ENCODE measurements around the gene BANK1. TPM values are rescaled to one million over a fixed set of nuclear protein-coding genes. Genes with fewer than 3 reads are reported as not detected.

BANK1 gene
- polyA plus RNA-seq, 4 donors, result 0.27 to 3.0 (median 1.1) TPM

DNA sequence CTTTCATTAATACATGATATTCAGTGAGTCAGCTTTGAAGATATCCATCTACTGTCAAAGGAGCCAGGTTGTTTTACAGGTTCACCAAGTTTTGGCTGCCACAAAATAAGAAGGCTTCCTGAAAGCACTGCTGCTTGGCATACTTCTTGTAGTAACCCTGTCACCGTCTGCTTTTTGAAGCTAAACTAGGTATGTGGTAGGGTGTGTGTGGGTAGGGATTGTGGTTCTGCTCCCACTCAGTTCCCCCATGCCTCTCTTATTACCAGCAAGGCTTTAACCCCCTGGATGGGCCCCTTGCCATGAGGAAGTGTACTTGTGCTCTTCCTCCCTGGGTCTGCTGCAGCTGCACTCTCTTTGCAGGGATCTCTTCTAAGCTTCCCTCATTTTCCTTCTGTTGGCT, 191.2 kb downstream of the BANK1 start:
- Histone ChIP-seq H3K4me1 (ENCODE audit: control insufficient read depth in 3 of 3, insufficient read depth in 2 of 3, low read depth in 1 of 3, low read length in 2 of 3) (no peaks in the 10 kb centered on the region), H3K36me3 (ENCODE audit: control insufficient read depth in 3 of 3, insufficient read depth in 2 of 3, low read depth in 1 of 3, low read length in 3 of 3) (no peaks in the 10 kb centered on the region), H3K4me3 (ENCODE audit: low read depth in 1 of 3, low read length in 3 of 3) (no peak overlapping the region), H3K9me3 (ENCODE audit: control insufficient read depth in 2 of 2, insufficient read depth in 1 of 2, low read depth in 1 of 2, low read length in 1 of 2) (no peaks in the 10 kb centered on the region), H3K27ac (ENCODE audit: low read depth in 1 of 3, low read length in 2 of 3) (no peak overlapping the region), H3K27me3 (ENCODE audit: control insufficient read depth in 3 of 3, insufficient read depth in 3 of 3, low read length in 3 of 3) (no peaks in the 10 kb centered on the region)
- DNase-seq (no peak), FAIRE-seq (no peak)
- 29 to 43% (median 43%) methylated on average over 1 of the region's 1 CpG for WGBS, 3 donors

DNA sequence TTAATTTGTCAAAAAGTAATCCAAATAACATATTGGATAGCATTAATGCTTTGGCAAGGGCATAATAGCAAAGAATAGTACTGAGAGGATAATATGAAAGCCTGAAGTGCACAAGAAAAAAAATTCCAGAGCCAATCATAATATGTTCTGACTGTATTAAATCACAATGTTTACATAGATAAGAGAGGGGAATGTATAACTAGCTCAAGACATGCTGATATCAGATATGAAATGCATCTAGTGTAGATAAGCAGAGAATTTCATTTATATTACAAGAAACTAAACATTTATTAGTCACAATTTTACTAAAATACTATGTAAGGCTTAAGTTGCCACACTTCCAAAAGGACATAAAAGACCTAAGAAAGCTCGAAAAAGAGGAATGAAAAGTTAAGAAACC, 193.3 kb downstream of the BANK1 start:
- no peak overlapping the region for H3K4me3 ChIP-seq (ENCODE audit: low read depth in 1 of 3, low read length in 3 of 3)
- FAIRE-seq (no peak), DNase-seq (no peak)
- H3K27me3 ChIP-seq (ENCODE audit: control insufficient read depth in 3 of 3, insufficient read depth in 3 of 3, low read length in 3 of 3), result no peaks in the 10 kb centered on the region
- no peaks in the 10 kb centered on the region for H3K36me3 ChIP-seq (ENCODE audit: control insufficient read depth in 3 of 3, insufficient read depth in 2 of 3, low read depth in 1 of 3, low read length in 3 of 3)
- H3K9me3 ChIP-seq (ENCODE audit: control insufficient read depth in 2 of 2, insufficient read depth in 1 of 2, low read depth in 1 of 2, low read length in 1 of 2), result no peaks in the 10 kb centered on the region
- no peak overlapping the region for H3K27ac ChIP-seq (ENCODE audit: low read depth in 1 of 3, low read length in 2 of 3)
- H3K4me1 ChIP-seq (ENCODE audit: control insufficient read depth in 3 of 3, insufficient read depth in 2 of 3, low read depth in 1 of 3, low read length in 2 of 3), result no peaks in the 10 kb centered on the region
- 59 to 80% (median 60%) methylated on average over 1 of the region's 1 CpG for WGBS, 3 donors

DNA sequence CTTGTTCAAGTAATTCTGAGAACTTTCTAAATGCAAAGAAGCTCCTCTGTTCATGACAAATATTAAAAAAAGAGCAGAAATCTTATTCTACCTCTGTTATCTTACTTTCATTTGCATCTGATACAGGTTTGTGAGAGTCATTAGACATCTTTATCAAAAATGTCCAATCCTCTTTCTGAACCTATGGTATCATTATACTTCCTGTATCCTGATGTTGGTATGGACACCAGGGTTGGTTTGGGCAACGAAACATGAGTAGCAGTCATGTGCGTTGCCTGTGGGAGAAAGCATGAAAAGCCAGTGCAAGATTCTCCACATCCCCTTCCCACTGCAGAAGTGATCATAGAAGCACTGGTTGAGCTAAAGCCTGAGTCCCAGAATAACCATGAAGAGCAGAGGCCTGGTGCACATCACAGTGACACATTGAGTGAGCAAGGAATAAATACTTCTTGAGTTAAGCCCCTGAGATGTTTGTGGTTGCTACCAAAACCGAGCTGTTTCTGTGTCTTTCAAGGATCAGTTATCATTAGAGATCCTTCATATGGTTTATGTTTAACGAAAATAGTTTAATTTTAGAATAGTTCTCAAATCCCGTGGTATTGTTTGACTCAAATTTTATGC, 197.2 kb downstream of the BANK1 start:
- FAIRE-seq (no peak), DNase-seq (no peak)
- no peak overlapping the region for H3K27ac ChIP-seq (ENCODE audit: low read depth in 1 of 3, low read length in 2 of 3)

DNA sequence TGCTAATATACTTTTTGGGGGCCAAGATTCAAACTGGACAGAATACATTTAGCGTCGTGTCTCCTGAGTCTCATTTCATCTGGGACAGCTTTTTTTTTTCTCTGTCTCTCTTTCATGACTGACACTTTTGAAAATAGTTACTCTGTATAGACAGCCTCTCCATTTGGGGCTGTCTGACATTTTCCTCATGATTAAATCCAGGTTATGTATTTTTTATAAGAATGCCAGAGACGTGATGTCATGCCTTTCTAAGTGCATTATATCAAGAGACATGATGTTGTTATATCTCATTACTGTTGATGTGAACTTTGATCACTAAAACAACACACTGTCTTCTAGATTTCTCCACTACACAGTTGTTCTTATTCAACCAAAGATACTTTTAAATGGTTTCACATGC, 199.0 kb downstream of the BANK1 start:
- H3K27me3 ChIP-seq (ENCODE audit: control insufficient read depth in 3 of 3, insufficient read depth in 3 of 3, low read length in 3 of 3), result no peaks in the 10 kb centered on the region
- WGBS, 3 donors, result 76 to 87% (median 79%) methylated on average over 3 of the region's 3 CpGs
- no peak overlapping the region for H3K27ac ChIP-seq (ENCODE audit: low read depth in 1 of 3, low read length in 2 of 3)
- FAIRE-seq (no peak), DNase-seq (no peak)
- no peaks in the 10 kb centered on the region for H3K9me3 ChIP-seq (ENCODE audit: control insufficient read depth in 2 of 2, insufficient read depth in 1 of 2, low read depth in 1 of 2, low read length in 1 of 2)
- no peaks in the 10 kb centered on the region for H3K36me3 ChIP-seq (ENCODE audit: control insufficient read depth in 3 of 3, insufficient read depth in 2 of 3, low read depth in 1 of 3, low read length in 3 of 3)
- H3K4me3 ChIP-seq (ENCODE audit: low read depth in 1 of 3, low read length in 3 of 3), result no peak overlapping the region
- no peaks in the 10 kb centered on the region for H3K4me1 ChIP-seq (ENCODE audit: control insufficient read depth in 3 of 3, insufficient read depth in 2 of 3, low read depth in 1 of 3, low read length in 2 of 3)

More for the DNA sequence above, 197.2 kb downstream of the BANK1 start:
- Histone ChIP-seq H3K4me3 (ENCODE audit: low read depth in 1 of 3, low read length in 3 of 3) (no peak overlapping the region), H3K4me1 (ENCODE audit: control insufficient read depth in 3 of 3, insufficient read depth in 2 of 3, low read depth in 1 of 3, low read length in 2 of 3) (no peaks in the 10 kb centered on the region), H3K27me3 (ENCODE audit: control insufficient read depth in 3 of 3, insufficient read depth in 3 of 3, low read length in 3 of 3) (no peaks in the 10 kb centered on the region), H3K36me3 (ENCODE audit: control insufficient read depth in 3 of 3, insufficient read depth in 2 of 3, low read depth in 1 of 3, low read length in 3 of 3) (no peaks in the 10 kb centered on the region), H3K9me3 (ENCODE audit: control insufficient read depth in 2 of 2, insufficient read depth in 1 of 2, low read depth in 1 of 2, low read length in 1 of 2) (no peaks in the 10 kb centered on the region)
- WGBS, 3 donors, result 67 to 83% (median 68%) methylated on average over 5 of the region's 5 CpGs

DNA sequence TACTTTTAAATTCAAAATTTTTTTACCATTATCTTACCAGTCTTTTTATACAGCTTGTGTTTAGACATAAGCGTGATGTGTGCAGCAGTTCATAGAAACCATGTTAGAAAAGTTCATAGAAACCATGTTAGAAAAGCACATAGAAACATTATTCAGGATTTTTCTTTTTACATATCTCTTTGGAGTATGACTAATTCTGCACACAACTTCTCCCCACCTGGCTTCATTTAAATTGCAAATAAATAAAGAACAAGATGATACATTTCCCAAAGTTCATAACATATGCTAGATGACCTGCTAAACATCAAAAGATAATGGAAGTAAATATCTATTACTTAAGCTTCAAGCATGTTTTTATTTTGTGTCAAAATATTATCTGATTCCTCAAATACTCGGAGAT, 201.9 kb downstream of the BANK1 start:
- Histone ChIP-seq H3K36me3 (ENCODE audit: control insufficient read depth in 3 of 3, insufficient read depth in 2 of 3, low read depth in 1 of 3, low read length in 3 of 3) (no peaks in the 10 kb centered on the region), H3K9me3 (ENCODE audit: control insufficient read depth in 2 of 2, insufficient read depth in 1 of 2, low read depth in 1 of 2, low read length in 1 of 2) (no peaks in the 10 kb centered on the region), H3K27me3 (ENCODE audit: control insufficient read depth in 3 of 3, insufficient read depth in 3 of 3, low read length in 3 of 3) (no peaks in the 10 kb centered on the region), H3K27ac (ENCODE audit: low read depth in 1 of 3, low read length in 2 of 3) (no peak overlapping the region), H3K4me3 (ENCODE audit: low read depth in 1 of 3, low read length in 3 of 3) (no peak overlapping the region), H3K4me1 (ENCODE audit: control insufficient read depth in 3 of 3, insufficient read depth in 2 of 3, low read depth in 1 of 3, low read length in 2 of 3) (no peaks in the 10 kb centered on the region)
- 90 to 93% (median 92%) methylated on average over 2 of the region's 2 CpGs for WGBS, 3 donors
- DNase-seq, result no peak
- no peak for FAIRE-seq

DNA sequence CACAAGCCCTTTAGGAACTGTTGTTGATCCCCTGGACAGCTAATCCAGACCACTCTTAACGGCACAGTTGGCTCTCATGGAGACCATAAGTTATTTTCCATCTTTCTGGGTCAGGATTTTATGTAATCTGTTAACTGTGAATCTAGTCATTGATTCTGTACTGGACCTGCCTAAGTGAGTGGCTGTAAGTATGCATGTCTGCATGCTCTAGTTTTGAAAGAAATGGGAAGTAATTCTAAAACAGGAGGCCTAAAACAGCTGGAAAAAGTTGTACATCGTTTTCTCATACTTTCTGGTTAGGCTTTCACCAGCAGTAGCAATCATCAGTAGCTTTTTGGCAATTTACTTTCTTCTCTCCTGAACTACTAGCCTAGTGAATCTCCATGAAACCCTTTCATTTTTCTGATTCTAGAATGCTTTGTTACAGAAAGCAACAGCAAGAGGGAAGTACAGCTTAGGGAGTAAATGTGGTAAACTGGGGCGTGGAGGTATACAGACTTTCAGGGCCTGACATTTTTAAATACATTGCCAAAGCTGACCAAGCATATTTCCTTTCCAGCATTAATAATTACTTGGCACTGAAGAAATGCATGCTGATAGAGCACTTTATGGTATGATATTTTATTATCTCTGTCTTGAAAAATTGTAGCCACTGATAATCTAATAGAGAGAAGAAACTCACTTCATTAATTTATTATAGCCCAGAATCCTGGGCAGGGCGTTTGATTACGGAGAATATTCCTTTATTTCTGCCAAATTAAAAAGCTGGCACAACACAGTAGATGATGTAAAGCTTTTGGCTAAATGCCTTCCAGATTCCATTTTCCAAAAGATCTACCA, 202.7 kb downstream of the BANK1 start:
- 57 to 76% (median 68%) methylated on average over 5 of the region's 5 CpGs for WGBS, 3 donors
- no peak overlapping the region for H3K4me3 ChIP-seq (ENCODE audit: low read depth in 1 of 3, low read length in 3 of 3)
- H3K27me3 ChIP-seq (ENCODE audit: control insufficient read depth in 3 of 3, insufficient read depth in 3 of 3, low read length in 3 of 3), result no peaks in the 10 kb centered on the region
- H3K9me3 ChIP-seq (ENCODE audit: control insufficient read depth in 2 of 2, insufficient read depth in 1 of 2, low read depth in 1 of 2, low read length in 1 of 2), result no peaks in the 10 kb centered on the region
- no peak for DNase-seq
- no peak overlapping the region for H3K27ac ChIP-seq (ENCODE audit: low read depth in 1 of 3, low read length in 2 of 3)
- no peak for FAIRE-seq
- H3K36me3 ChIP-seq (ENCODE audit: control insufficient read depth in 3 of 3, insufficient read depth in 2 of 3, low read depth in 1 of 3, low read length in 3 of 3), result no peaks in the 10 kb centered on the region
- no peaks in the 10 kb centered on the region for H3K4me1 ChIP-seq (ENCODE audit: control insufficient read depth in 3 of 3, insufficient read depth in 2 of 3, low read depth in 1 of 3, low read length in 2 of 3)

DNA sequence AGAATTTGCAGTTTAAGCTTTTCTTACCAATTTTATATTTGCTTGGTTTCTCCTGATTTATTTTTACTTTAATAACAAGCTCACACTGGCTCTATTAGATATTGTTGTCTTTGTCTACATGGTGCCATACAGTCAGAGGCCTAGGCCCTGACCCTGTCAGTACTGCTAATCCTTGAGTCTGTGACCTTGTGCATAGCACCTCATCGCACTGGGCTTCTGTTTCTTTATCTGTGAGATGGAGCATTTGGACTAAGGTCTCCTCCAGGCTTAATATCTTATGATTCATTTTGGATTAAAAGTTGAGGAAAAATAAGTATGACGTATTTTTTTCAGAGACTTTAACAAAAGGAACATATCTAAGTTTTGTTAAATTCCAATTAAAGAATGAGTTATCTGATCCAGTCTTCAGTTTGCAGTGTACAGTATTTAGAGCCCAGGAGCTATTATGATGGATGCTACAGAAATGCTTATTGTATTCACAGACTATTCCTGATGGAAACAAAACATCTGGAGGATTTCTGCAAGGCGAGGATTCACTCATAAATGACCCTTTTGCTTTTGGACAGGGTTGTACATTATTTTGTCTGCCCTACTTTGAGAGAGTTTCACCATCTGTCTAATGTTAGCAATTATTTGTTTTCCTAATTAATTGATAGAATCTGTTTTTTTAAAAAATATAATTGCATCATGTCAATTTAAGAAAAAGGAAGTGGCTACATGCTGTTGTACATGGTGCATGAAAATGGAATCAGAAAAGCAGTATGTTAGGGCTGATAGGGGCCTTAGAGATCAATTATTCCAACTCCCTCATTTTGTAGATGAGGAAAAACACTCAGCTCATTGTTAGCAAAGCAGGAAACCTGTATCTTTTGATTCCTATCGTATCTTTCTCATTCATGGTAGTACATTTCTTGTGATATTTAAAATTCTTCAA, 203.6 kb downstream of the BANK1 start:
- Histone ChIP-seq H3K27ac (ENCODE audit: low read depth in 1 of 3, low read length in 2 of 3) (no peak overlapping the region), H3K36me3 (ENCODE audit: control insufficient read depth in 3 of 3, insufficient read depth in 2 of 3, low read depth in 1 of 3, low read length in 3 of 3) (no peaks in the 10 kb centered on the region), H3K4me1 (ENCODE audit: control insufficient read depth in 3 of 3, insufficient read depth in 2 of 3, low read depth in 1 of 3, low read length in 2 of 3) (no peaks in the 10 kb centered on the region), H3K9me3 (ENCODE audit: control insufficient read depth in 2 of 2, insufficient read depth in 1 of 2, low read depth in 1 of 2, low read length in 1 of 2) (no peaks in the 10 kb centered on the region), H3K27me3 (ENCODE audit: control insufficient read depth in 3 of 3, insufficient read depth in 3 of 3, low read length in 3 of 3) (no peaks in the 10 kb centered on the region), H3K4me3 (ENCODE audit: low read depth in 1 of 3, low read length in 3 of 3) (no peak overlapping the region)
- no peak for DNase-seq
- WGBS, 3 donors, result 69 to 82% (median 76%) methylated on average over 4 of the region's 4 CpGs
- FAIRE-seq, result no peak

DNA sequence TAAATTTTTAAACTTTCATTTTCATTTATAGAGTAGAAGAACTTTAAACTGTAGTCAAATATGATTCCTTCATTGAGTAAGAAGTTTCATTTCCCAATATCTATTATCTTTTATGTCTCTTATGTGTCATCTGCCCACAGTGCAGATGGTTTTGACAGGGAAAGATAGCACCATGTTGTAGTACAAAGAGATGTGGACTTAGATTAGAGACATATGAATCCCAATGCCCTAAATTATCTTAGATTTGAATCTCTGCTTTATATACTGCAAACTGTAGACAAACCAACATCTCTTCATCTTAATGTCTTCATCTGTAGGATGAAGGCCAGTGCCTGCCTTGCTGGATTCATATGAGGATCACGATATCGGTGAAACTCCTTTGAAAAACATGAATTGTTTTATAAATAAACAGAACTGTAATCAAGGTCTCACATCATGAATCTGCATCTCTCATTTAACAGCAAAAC, 217.5 kb downstream of the BANK1 start:
- Histone ChIP-seq H3K27me3 (ENCODE audit: control insufficient read depth in 3 of 3, insufficient read depth in 3 of 3, low read length in 3 of 3) (no peaks in the 10 kb centered on the region), H3K27ac (ENCODE audit: low read depth in 1 of 3, low read length in 2 of 3) (no peak overlapping the region), H3K4me1 (ENCODE audit: control insufficient read depth in 3 of 3, insufficient read depth in 2 of 3, low read depth in 1 of 3, low read length in 2 of 3) (no peaks in the 10 kb centered on the region), H3K4me3 (ENCODE audit: low read depth in 1 of 3, low read length in 3 of 3) (no peak overlapping the region), H3K9me3 (ENCODE audit: control insufficient read depth in 2 of 2, insufficient read depth in 1 of 2, low read depth in 1 of 2, low read length in 1 of 2) (no peaks in the 10 kb centered on the region), H3K36me3 (ENCODE audit: control insufficient read depth in 3 of 3, insufficient read depth in 2 of 3, low read depth in 1 of 3, low read length in 3 of 3) (no peaks in the 10 kb centered on the region)
- 86 to 94% (median 87%) methylated on average over 2 of the region's 2 CpGs for WGBS, 3 donors
- DNase-seq (no peak), FAIRE-seq (no peak)
